Suprapubic skin (tissue), 3 donors: ENCODE data around the gene PLA2G2F.

ENCODE experiments used
- POLR2A ChIP-seq, 2 donors: fragments of 450-650 bp; IDR thresholded peaks; one replicate each; pipeline ENCODE4 v1.6.1; 2017; ENCODE audit warnings: antibody characterized with exemption in 2 of 2, mild to moderate bottlenecking in 2 of 2, moderate library complexity in 2 of 2
- TF ChIP-seq, protein P1 (sequence below), 2 donors: fragments of 200-600 bp in 1 of 2; fragments of 450-650 bp in 1 of 2; sonication (generic) in 1 of 2; IDR thresholded peaks; one replicate each; pipeline ENCODE4 v1.5.1; 2016 to 2019; ENCODE audit warnings: antibody characterized with exemption in 2 of 2, mild to moderate bottlenecking in 1 of 2, moderate library complexity in 1 of 2

DNA sequence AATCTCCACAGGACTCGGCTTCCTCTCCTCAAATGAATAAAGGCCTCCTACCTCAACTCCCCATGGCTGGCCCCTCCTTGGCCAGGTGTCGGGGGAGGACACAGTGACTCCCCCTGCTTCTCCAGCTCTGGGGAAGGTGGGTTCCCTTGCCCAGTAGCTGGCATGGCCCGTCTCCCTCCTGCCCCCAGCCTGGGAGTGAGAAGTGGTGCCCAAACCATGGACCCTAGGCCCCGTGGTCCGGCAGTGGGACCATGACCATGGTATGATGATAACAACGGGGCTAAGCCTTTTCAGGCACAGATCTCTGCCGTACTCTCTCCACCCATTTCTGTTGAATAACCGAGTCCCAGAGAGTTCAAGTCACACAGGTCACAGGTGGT, 11.2 kb downstream of the PLA2G2F start:
- no peak for TF ChIP-seq POLR2A (IDR thresholded peaks at IDR 0.05)
- TF ChIP-seq, protein P1, sequence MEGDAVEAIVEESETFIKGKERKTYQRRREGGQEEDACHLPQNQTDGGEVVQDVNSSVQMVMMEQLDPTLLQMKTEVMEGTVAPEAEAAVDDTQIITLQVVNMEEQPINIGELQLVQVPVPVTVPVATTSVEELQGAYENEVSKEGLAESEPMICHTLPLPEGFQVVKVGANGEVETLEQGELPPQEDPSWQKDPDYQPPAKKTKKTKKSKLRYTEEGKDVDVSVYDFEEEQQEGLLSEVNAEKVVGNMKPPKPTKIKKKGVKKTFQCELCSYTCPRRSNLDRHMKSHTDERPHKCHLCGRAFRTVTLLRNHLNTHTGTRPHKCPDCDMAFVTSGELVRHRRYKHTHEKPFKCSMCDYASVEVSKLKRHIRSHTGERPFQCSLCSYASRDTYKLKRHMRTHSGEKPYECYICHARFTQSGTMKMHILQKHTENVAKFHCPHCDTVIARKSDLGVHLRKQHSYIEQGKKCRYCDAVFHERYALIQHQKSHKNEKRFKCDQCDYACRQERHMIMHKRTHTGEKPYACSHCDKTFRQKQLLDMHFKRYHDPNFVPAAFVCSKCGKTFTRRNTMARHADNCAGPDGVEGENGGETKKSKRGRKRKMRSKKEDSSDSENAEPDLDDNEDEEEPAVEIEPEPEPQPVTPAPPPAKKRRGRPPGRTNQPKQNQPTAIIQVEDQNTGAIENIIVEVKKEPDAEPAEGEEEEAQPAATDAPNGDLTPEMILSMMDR (IDR thresholded peaks at IDR 0.05): no peak
